Mesendoderm (in vitro differentiated cells): Measurements from ENCODE around the gene AGAP3.

Experiments
- DNase-seq: peaks from one replicate; pipeline ENCODE4 v3.0.0; 2013
- H2AK5ac ChIP-seq: 2 replicates; pipeline ENCODE4 v1.6.1; 2013; ENCODE audit warnings: low read length, inconsistent platforms
- H2BK120ac ChIP-seq: 2 replicates; pipeline ENCODE4 v1.6.1; 2013; ENCODE audit warnings: low read depth, mild to moderate bottlenecking, low read length, moderate library complexity, mixed read lengths
- H2BK15ac ChIP-seq: replicated peaks from 2 replicates; pipeline ENCODE4 v1.6.1; 2013; ENCODE audit warnings: low read depth, mild to moderate bottlenecking, moderate library complexity
- H2BK5ac ChIP-seq: 2 replicates; pipeline ENCODE4 v1.6.1; 2013; ENCODE audit warnings: low read length, inconsistent platforms
- H3K18ac ChIP-seq: 2 replicates; pipeline ENCODE4 v1.6.1; 2013; ENCODE audit warnings: mild to moderate bottlenecking, low read length, mixed read lengths
- H3K23ac ChIP-seq: one replicate; pipeline ENCODE4 v1.6.1; 2013; ENCODE audit warnings: low read length
- H3K27ac ChIP-seq: 2 replicates; pipeline ENCODE4 v1.5.1; 2013; ENCODE audit warnings: low read depth, mild to moderate bottlenecking, inconsistent platforms, low read length, moderate library complexity
- H3K27me3 ChIP-seq: 2 replicates; pipeline ENCODE4 v1.6.1; 2013; ENCODE audit warnings: low read length, control low read depth, mild to moderate bottlenecking, inconsistent platforms; ENCODE audit not compliant: insufficient read depth, poor library complexity
- H3K36me3 ChIP-seq: 2 replicates; pipeline ENCODE4 v1.6.1; 2013; ENCODE audit warnings: low read length, inconsistent platforms; ENCODE audit not compliant: control insufficient read depth, insufficient read depth
- H3K4ac ChIP-seq: one replicate; pipeline ENCODE4 v1.6.1; 2013; ENCODE audit warnings: low read depth, mild to moderate bottlenecking, low read length, moderate library complexity
- H3K4me1 ChIP-seq: 2 replicates; pipeline ENCODE4 v1.6.1; 2013; ENCODE audit warnings: low read depth, low read length, inconsistent platforms; ENCODE audit not compliant: control insufficient read depth
- H3K4me2 ChIP-seq: 2 replicates; pipeline ENCODE4 v1.6.1; 2013; ENCODE audit warnings: low read length
- H3K4me3 ChIP-seq: 2 replicates; pipeline ENCODE4 v1.5.1; 2013; ENCODE audit warnings: mild to moderate bottlenecking, low read length
- H3K56ac ChIP-seq: one replicate; pipeline ENCODE4 v1.6.1; 2013; ENCODE audit warnings: low read length
- H3K79me1 ChIP-seq: 2 replicates; pipeline ENCODE4 v1.6.1; 2013; ENCODE audit warnings: low read length, inconsistent platforms
- H3K79me2 ChIP-seq: 2 replicates; pipeline ENCODE4 v1.6.1; 2013; ENCODE audit warnings: mild to moderate bottlenecking, low read length; ENCODE audit not compliant: control insufficient read depth, insufficient read depth
- H3K9ac ChIP-seq: 2 replicates; pipeline ENCODE4 v1.6.1; 2013; ENCODE audit warnings: low read length, inconsistent platforms
- H4K5ac ChIP-seq: one replicate; pipeline ENCODE4 v1.6.1; 2013; ENCODE audit warnings: low read length
- H4K8ac ChIP-seq: one replicate; pipeline ENCODE4 v1.6.1; 2013; ENCODE audit warnings: low read depth, mild to moderate bottlenecking, control low read depth, low read length, moderate library complexity
- WGBS: extraction: QIAGEN DNeasy Blood & Tissue Kit; methylation state at CpG from one replicate; pipeline ENCODE4 v1.1.7; 2013; ENCODE audit warnings: low lambda C conversion rate, missing lambda C conversion rate; ENCODE audit not compliant: insufficient coverage; ENCODE audit errors: extremely low coverage; 5-methylcytosine and 5-hydroxymethylcytosine counted together

Gene AGAP3

GRCh38 chr7:151091431-151091830 is 5.2 kb downstream of the AGAP3 start:
- Histone ChIP-seq H3K9ac (no peak overlapping the region), H3K4ac (no peak overlapping the region), H2BK15ac (no peak overlapping the region), H3K36me3 (peaks cover 2% of the 10 kb centered on the region), H4K8ac (no peak overlapping the region), H3K18ac (no peak overlapping the region), H3K23ac (no peak overlapping the region), H3K56ac (no peak overlapping the region), H2BK5ac (no peak overlapping the region), H3K4me1 (peaks cover 11% of the 10 kb centered on the region), H2BK120ac (no peak overlapping the region), H3K27me3 (no peaks in the 10 kb centered on the region), H3K4me2 (no peak overlapping the region), H2AK5ac (no peak overlapping the region), H3K4me3 (no peak overlapping the region), H3K79me1 (peaks cover 45% of the 10 kb centered on the region), H3K79me2 (peaks cover 26% of the 10 kb centered on the region), H3K27ac (no peak overlapping the region), H4K5ac (no peak overlapping the region)
- no CpG with 5 or more reads among the region's 6 CpGs for WGBS
- DNase-seq: peak; percentile 70

GRCh38 chr7:151091988-151092387 is 5.7 kb downstream of the AGAP3 start:
- H2BK120ac ChIP-seq: no peak overlapping the region
- H3K4me3 ChIP-seq: no peak overlapping the region
- H3K4ac ChIP-seq: no peak overlapping the region
- peaks cover 26% of the 10 kb centered on the region for H3K79me2 ChIP-seq
- H2AK5ac ChIP-seq: no peak overlapping the region
- no peak overlapping the region for H3K4me2 ChIP-seq
- H3K56ac ChIP-seq: no peak overlapping the region
- peaks cover 2% of the 10 kb centered on the region for H3K36me3 ChIP-seq
- no peak overlapping the region for H4K5ac ChIP-seq
- H3K27ac ChIP-seq: no peak overlapping the region
- no peak overlapping the region for H3K18ac ChIP-seq
- peaks cover 45% of the 10 kb centered on the region for H3K79me1 ChIP-seq
- no peak for DNase-seq
- H2BK5ac ChIP-seq: no peak overlapping the region
- no peak overlapping the region for H2BK15ac ChIP-seq
- H3K4me1 ChIP-seq: peaks cover 11% of the 10 kb centered on the region
- WGBS: no CpG with 5 or more reads among the region's 14 CpGs
- no peak overlapping the region for H3K23ac ChIP-seq
- no peak overlapping the region for H4K8ac ChIP-seq
- H3K9ac ChIP-seq: no peak overlapping the region
- no peaks in the 10 kb centered on the region for H3K27me3 ChIP-seq

- no peak overlapping the region for H3K9ac ChIP-seq
- no peak overlapping the region for H3K18ac ChIP-seq
- DNase-seq: no peak
- peaks cover 24% of the 10 kb centered on the region for H3K79me2 ChIP-seq
- no peak overlapping the region for H4K8ac ChIP-seq
- H3K27ac ChIP-seq: no peak overlapping the region
- H2BK15ac ChIP-seq: no peak overlapping the region
- H3K4me2 ChIP-seq: no peak overlapping the region
- H3K79me1 ChIP-seq: peaks cover 41% of the 10 kb centered on the region
- peaks cover 9% of the 10 kb centered on the region for H3K4me1 ChIP-seq
- H3K56ac ChIP-seq: no peak overlapping the region
- no peaks in the 10 kb centered on the region for H3K27me3 ChIP-seq
- H2BK120ac ChIP-seq: no peak overlapping the region
- H2AK5ac ChIP-seq: no peak overlapping the region
- no CpG with 5 or more reads among the region's 6 CpGs for WGBS
- H3K23ac ChIP-seq: no peak overlapping the region
- no peak overlapping the region for H3K4me3 ChIP-seq
- no peak overlapping the region for H2BK5ac ChIP-seq
- no peak overlapping the region for H4K5ac ChIP-seq
- peaks cover 2% of the 10 kb centered on the region for H3K36me3 ChIP-seq
- no peak overlapping the region for H3K4ac ChIP-seq
Observed at GRCh38 chr7:151093748-151094147, 7.5 kb downstream of the AGAP3 start.

- H2BK120ac ChIP-seq: no peak overlapping the region
- no peak overlapping the region for H3K4me3 ChIP-seq
- peaks cover 23% of the 10 kb centered on the region for H3K79me2 ChIP-seq
- no peak overlapping the region for H2BK15ac ChIP-seq
- H3K4me2 ChIP-seq: no peak overlapping the region
- H3K56ac ChIP-seq: no peak overlapping the region
- no peak overlapping the region for H3K4ac ChIP-seq
- H3K23ac ChIP-seq: no peak overlapping the region
- DNase-seq: no peak
- H2AK5ac ChIP-seq: no peak overlapping the region
- peaks cover 39% of the 10 kb centered on the region for H3K79me1 ChIP-seq
- H3K18ac ChIP-seq: no peak overlapping the region
- H2BK5ac ChIP-seq: no peak overlapping the region
- H4K8ac ChIP-seq: no peak overlapping the region
- no peak overlapping the region for H4K5ac ChIP-seq
- H3K27ac ChIP-seq: no peak overlapping the region
- WGBS: no CpG with 5 or more reads among the region's 5 CpGs
- peaks cover under 1% of the 10 kb centered on the region for H3K4me1 ChIP-seq
- H3K27me3 ChIP-seq: no peaks in the 10 kb centered on the region
- H3K36me3 ChIP-seq: peaks cover under 1% of the 10 kb centered on the region
- no peak overlapping the region for H3K9ac ChIP-seq
Observed at GRCh38 chr7:151094675-151095074, 8.4 kb downstream of the AGAP3 start.

GRCh38 chr7:151095123-151095797 is 9.0 kb downstream of the AGAP3 start:
- H4K8ac ChIP-seq: no peak overlapping the region
- H3K56ac ChIP-seq: no peak overlapping the region
- H3K9ac ChIP-seq: no peak overlapping the region
- no peak overlapping the region for H2BK120ac ChIP-seq
- no peak overlapping the region for H3K4me2 ChIP-seq
- no peak overlapping the region for H2BK5ac ChIP-seq
- no peak overlapping the region for H3K18ac ChIP-seq
- H2AK5ac ChIP-seq: no peak overlapping the region
- DNase-seq: no peak
- no peaks in the 10 kb centered on the region for H3K27me3 ChIP-seq
- H3K79me2 ChIP-seq: peaks cover 21% of the 10 kb centered on the region
- no peak overlapping the region for H4K5ac ChIP-seq
- H3K27ac ChIP-seq: no peak overlapping the region
- H3K79me1 ChIP-seq: peaks cover 41% of the 10 kb centered on the region
- H3K36me3 ChIP-seq: no peaks in the 10 kb centered on the region
- H2BK15ac ChIP-seq: no peak overlapping the region
- no peak overlapping the region for H3K23ac ChIP-seq
- no CpG with 5 or more reads among the region's 10 CpGs for WGBS
- H3K4ac ChIP-seq: no peak overlapping the region
- H3K4me1 ChIP-seq: no peaks in the 10 kb centered on the region
- no peak overlapping the region for H3K4me3 ChIP-seq
